Mesothelial cell of epicardium (in vitro differentiated cells): ENCODE measurements around the gene AGL. TPM values are rescaled to one million over a fixed set of nuclear protein-coding genes. Genes with fewer than 3 reads are reported as not detected.
"Not testable (repeated sequence)": the region's sequence is repeated elsewhere in the genome, so short reads cannot be mapped to it uniquely, and the experiment has no call there.

ENCODE experiments used
- DNase-seq, 2 experiments: peaks; one replicate each; pipeline ENCODE4 v3.0.0; 2021; ENCODE audit warnings: low spot score in 2 of 2; ENCODE audit not compliant: unreplicated experiment in 2 of 2
- H3K27ac Mint-ChIP-seq: 2 replicates; pipeline ENCODE4 v1.8.0; 2021; ENCODE audit warnings: mixed read lengths
- H3K27me3 Mint-ChIP-seq: 2 replicates; pipeline ENCODE4 v1.8.0; 2021; ENCODE audit warnings: low read depth, mixed read lengths
- H3K36me3 Mint-ChIP-seq: 2 replicates; pipeline ENCODE4 v1.8.0; 2021; ENCODE audit warnings: mixed read lengths
- H3K4me1 Mint-ChIP-seq: 2 replicates; pipeline ENCODE4 v1.8.0; 2021; ENCODE audit warnings: mixed read lengths
- H3K4me3 Mint-ChIP-seq: 2 replicates; pipeline ENCODE4 v1.8.0; 2021; ENCODE audit warnings: mild to moderate bottlenecking, moderate library complexity, mixed read lengths
- H3K9me3 Mint-ChIP-seq: 2 replicates; pipeline ENCODE4 v1.8.0; 2021; ENCODE audit warnings: mixed read lengths
- total RNA-seq: library from RNA; stranded (reverse); gene quantifications from 3 replicates; pipeline ENCODE4 v1.2.1, GENCODE V29; 2021
- TF ChIP-seq, protein P1 (sequence below): fragments of 200-600 bp; sonication (generic); IDR thresholded peaks from one replicate; pipeline ENCODE4 v1.5.0; 2021; ENCODE audit warnings: antibody characterized with exemption; ENCODE audit not compliant: unreplicated experiment

Gene AGL
- total RNA-seq, 1 donor from 2014 or later: 27.1 TPM

- H3K27ac Mint-ChIP-seq: no peak overlapping the region
- H3K4me1 Mint-ChIP-seq: no peaks in the 10 kb centered on the region
- H3K27me3 Mint-ChIP-seq: no peaks in the 10 kb centered on the region
- H3K4me3 Mint-ChIP-seq: no peak overlapping the region
- H3K36me3 Mint-ChIP-seq: peaks cover 36% of the 10 kb centered on the region
- no peak for DNase-seq
- H3K9me3 Mint-ChIP-seq: no peaks in the 10 kb centered on the region
- TF ChIP-seq, protein P1, sequence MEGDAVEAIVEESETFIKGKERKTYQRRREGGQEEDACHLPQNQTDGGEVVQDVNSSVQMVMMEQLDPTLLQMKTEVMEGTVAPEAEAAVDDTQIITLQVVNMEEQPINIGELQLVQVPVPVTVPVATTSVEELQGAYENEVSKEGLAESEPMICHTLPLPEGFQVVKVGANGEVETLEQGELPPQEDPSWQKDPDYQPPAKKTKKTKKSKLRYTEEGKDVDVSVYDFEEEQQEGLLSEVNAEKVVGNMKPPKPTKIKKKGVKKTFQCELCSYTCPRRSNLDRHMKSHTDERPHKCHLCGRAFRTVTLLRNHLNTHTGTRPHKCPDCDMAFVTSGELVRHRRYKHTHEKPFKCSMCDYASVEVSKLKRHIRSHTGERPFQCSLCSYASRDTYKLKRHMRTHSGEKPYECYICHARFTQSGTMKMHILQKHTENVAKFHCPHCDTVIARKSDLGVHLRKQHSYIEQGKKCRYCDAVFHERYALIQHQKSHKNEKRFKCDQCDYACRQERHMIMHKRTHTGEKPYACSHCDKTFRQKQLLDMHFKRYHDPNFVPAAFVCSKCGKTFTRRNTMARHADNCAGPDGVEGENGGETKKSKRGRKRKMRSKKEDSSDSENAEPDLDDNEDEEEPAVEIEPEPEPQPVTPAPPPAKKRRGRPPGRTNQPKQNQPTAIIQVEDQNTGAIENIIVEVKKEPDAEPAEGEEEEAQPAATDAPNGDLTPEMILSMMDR: no peak
These were observed 37.7 kb downstream of the AGL start for GRCh38 chr1:99887890-99888289.

GRCh38 chr1:99891997-99892396 lies 41.8 kb downstream of the AGL start:
- Mint-ChIP-seq H3K27ac (no peak overlapping the region), H3K36me3 (peaks cover 41% of the 10 kb centered on the region)

GRCh38 chr1:99903278-99903677 lies 53.1 kb downstream of the AGL start:
- H3K9me3 Mint-ChIP-seq: peaks cover 27% of the 10 kb centered on the region
- not testable (repeated sequence) for H3K4me1 Mint-ChIP-seq, DNase-seq, H3K4me3 Mint-ChIP-seq, H3K27ac Mint-ChIP-seq, H3K27me3 Mint-ChIP-seq
- peaks cover 58% of the 10 kb centered on the region for H3K36me3 Mint-ChIP-seq

More at GRCh38 chr1:99891997-99892396, 41.8 kb downstream of the AGL start:
- H3K9me3 Mint-ChIP-seq: peaks cover 3% of the 10 kb centered on the region
- H3K27me3 Mint-ChIP-seq: no peaks in the 10 kb centered on the region
- H3K4me3 Mint-ChIP-seq: no peak overlapping the region
- DNase-seq: no peak
- TF ChIP-seq, protein P1: no peak
- no peaks in the 10 kb centered on the region for H3K4me1 Mint-ChIP-seq

DNA sequence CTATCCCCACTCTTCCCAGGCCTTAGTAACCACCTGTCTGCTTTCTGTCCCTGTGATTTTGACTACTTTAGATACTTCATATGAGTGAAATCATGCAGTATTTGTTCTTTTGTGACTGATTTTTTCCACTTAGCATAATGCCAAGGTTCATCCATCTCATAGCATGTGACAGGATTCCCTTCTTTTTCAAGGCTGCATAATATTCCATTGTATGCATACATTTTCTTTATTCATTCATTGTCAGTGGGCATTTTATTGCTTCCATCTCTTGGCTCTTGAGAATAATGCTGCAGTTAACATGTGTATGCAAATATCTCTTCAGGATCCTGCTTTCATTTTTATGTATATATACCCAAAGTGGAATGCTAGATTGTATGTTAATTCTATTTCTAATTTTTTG lies 56.4 kb downstream of the AGL start:
- TF ChIP-seq, protein P1: no peak
- Mint-ChIP-seq H3K9me3 (peaks cover 29% of the 10 kb centered on the region), H3K36me3 (peaks cover 62% of the 10 kb centered on the region), H3K4me1 (no peaks in the 10 kb centered on the region), H3K4me3 (no peak overlapping the region), H3K27me3 (no peaks in the 10 kb centered on the region), H3K27ac (no peak overlapping the region)
- DNase-seq: no peak

DNA sequence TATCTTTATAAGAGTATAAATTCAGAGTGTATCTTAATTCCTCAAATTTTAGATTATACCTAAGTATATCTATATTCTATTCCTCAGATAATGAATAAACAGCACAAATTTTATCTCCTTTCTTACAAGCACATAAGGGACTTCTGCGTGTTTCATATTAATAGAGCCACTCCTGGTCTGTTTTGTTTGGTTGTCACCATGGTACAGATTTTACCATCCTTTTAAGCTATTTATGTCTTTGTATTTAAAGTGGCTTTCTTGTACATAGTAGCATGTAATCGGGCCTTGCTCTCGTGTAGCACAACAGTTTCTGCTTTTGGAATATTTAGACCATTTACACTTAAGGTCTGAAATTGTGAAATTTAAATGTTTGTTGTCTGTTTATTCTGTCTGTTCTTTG lies 67.1 kb downstream of the AGL start:
- H3K4me3 Mint-ChIP-seq: no peak overlapping the region

GRCh38 chr1:99919220-99919619 lies 69.1 kb downstream of the AGL start:
- Mint-ChIP-seq H3K4me3 (no peak overlapping the region), H3K9me3 (no peaks in the 10 kb centered on the region), H3K27me3 (no peaks in the 10 kb centered on the region), H3K27ac (no peak overlapping the region), H3K36me3 (peaks cover 25% of the 10 kb centered on the region), H3K4me1 (no peaks in the 10 kb centered on the region)
- TF ChIP-seq, protein P1: no peak
- no peak for DNase-seq

More for the DNA sequence above, 67.1 kb downstream of the AGL start:
- no peaks in the 10 kb centered on the region for H3K9me3 Mint-ChIP-seq
- peaks cover 21% of the 10 kb centered on the region for H3K36me3 Mint-ChIP-seq
- H3K27ac Mint-ChIP-seq: no peak overlapping the region
- no peaks in the 10 kb centered on the region for H3K4me1 Mint-ChIP-seq
- H3K27me3 Mint-ChIP-seq: no peaks in the 10 kb centered on the region
- DNase-seq: no peak
- TF ChIP-seq, protein P1: no peak
